Loucy (cell line): ENCODE data around the gene ZNF595.
"Not testable (repeated sequence)": the region's sequence is repeated elsewhere in the genome, so short reads cannot be mapped to it uniquely, and the experiment has no call there.

Experiments
- H2AFZ ChIP-seq: fragments of 200-600 bp; sonication (generic); 2 replicates; pipeline ENCODE4 v1.6.0; 2016; ENCODE audit warnings: antibody characterized with exemption, mild to moderate bottlenecking, low read length, moderate library complexity
- H3F3A ChIP-seq: fragments of 200-600 bp; 2 replicates; pipeline ENCODE4 v1.6.0; 2016; ENCODE audit warnings: antibody characterized with exemption, low read depth, mild to moderate bottlenecking
- H3K27me3 ChIP-seq: fragments of 200-600 bp; sonication (generic); 2 replicates; pipeline ENCODE4 v1.6.1; 2014; ENCODE audit warnings: low read length, mild to moderate bottlenecking; ENCODE audit not compliant: insufficient read depth, poor library complexity, severe bottlenecking
- H3K36me3 ChIP-seq: fragments of 200-600 bp; sonication (generic); 2 replicates; pipeline ENCODE4 v1.6.1; 2016; ENCODE audit warnings: low read length; ENCODE audit not compliant: insufficient read depth
- H3K4me1 ChIP-seq: fragments of 200-600 bp; sonication (generic); 2 replicates; pipeline ENCODE4 v1.5.1; 2014; ENCODE audit warnings: low read length, mild to moderate bottlenecking; ENCODE audit not compliant: insufficient read depth, poor library complexity, severe bottlenecking
- H3K4me2 ChIP-seq: fragments of 200-600 bp; sonication (generic); 2 replicates; pipeline ENCODE4 v1.6.0; 2014; ENCODE audit warnings: antibody characterized with exemption, low read length, low read depth, mild to moderate bottlenecking; ENCODE audit not compliant: poor library complexity, severe bottlenecking
- H3K4me3 ChIP-seq: fragments of 200-600 bp; sonication (generic); 2 replicates; pipeline ENCODE4 v1.5.1; 2014; ENCODE audit warnings: low read length, mild to moderate bottlenecking, mixed read lengths; ENCODE audit not compliant: poor library complexity, severe bottlenecking
- H3K79me2 ChIP-seq: fragments of 200-600 bp; sonication (generic); 2 replicates; pipeline ENCODE4 v1.6.1; 2014; ENCODE audit warnings: low read length; ENCODE audit not compliant: insufficient read depth
- H3K9ac ChIP-seq: fragments of 200-600 bp; sonication (generic); 2 replicates; pipeline ENCODE4 v1.6.0; 2014; ENCODE audit warnings: mild to moderate bottlenecking, low read depth, low read length, moderate library complexity; ENCODE audit not compliant: poor library complexity, severe bottlenecking
- H3K9me2 ChIP-seq: fragments of 200-600 bp; sonication (generic); replicated peaks from 2 replicates; pipeline ENCODE4 v1.6.1; 2016; ENCODE audit warnings: low read depth, low read length, mixed read lengths
- H3K9me3 ChIP-seq: fragments of 200-600 bp; sonication (generic); 2 replicates; pipeline ENCODE4 v1.6.1; 2014; ENCODE audit warnings: mild to moderate bottlenecking, antibody characterized with exemption, low read length, low read depth; ENCODE audit not compliant: insufficient read depth
- H4K20me1 ChIP-seq: fragments of 200-600 bp; sonication (generic); 2 replicates; pipeline ENCODE4 v1.6.0; 2014; ENCODE audit warnings: antibody characterized with exemption, low read length, mild to moderate bottlenecking; ENCODE audit not compliant: insufficient read depth, poor library complexity, severe bottlenecking

Gene ZNF595

DNA sequence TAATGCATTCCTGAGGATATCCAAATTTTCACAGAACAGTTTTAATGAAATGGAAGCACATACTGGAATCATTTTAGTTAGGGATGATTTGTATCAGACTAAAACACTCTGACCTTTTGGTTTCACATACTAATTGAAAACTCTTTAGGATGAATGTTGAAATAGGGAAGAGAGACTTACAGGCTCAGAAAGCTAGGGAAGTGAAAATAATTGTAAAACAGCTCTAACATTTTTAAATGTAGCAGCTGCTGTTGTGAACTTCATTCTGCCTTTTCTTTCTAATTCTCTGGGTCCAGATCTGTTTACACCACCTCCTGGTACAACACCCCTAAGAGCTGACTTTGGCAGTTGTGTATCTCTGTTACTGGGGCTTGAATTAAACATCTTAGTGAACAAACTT, 9.7 kb upstream of the ZNF595 start:
- not testable (repeated sequence) for H3K27me3 ChIP-seq, H2AFZ ChIP-seq, H3K36me3 ChIP-seq, H3K9ac ChIP-seq, H4K20me1 ChIP-seq, H3K9me2 ChIP-seq, H3K4me1 ChIP-seq, H3K9me3 ChIP-seq, H3K4me2 ChIP-seq, H3F3A ChIP-seq, H3K4me3 ChIP-seq
- peaks cover 16% of the 10 kb centered on the region for H3K79me2 ChIP-seq

DNA sequence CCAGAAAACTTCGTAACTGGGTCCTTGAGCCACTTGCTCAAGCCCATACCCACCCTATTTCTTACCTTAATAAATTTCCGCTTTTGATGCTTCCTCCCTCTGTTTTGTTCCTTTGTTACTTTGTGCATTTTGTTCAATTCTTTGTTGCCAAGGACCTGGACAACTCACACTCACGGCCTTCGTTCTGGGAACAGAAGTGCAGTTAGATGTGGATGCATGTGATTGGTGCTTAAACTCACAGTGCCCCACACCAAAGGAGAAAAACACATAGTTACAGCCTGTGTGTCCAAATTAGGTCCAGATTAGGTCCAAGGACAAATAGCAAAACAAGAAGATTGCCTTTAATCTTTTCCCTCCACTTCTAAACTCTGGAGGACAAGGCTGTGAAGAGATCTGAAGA, 1.9 kb upstream of the ZNF595 start:
- H3K4me3 ChIP-seq: peak overlapping the region; percentile 71
- not testable (repeated sequence) for H3K9me2 ChIP-seq, H3K9me3 ChIP-seq, H3F3A ChIP-seq, H2AFZ ChIP-seq, H3K36me3 ChIP-seq, H3K27me3 ChIP-seq, H4K20me1 ChIP-seq
- H3K9ac ChIP-seq: peak overlapping the region; percentile 97
- peaks cover 19% of the 10 kb centered on the region for H3K79me2 ChIP-seq
- peaks cover 22% of the 10 kb centered on the region for H3K4me1 ChIP-seq
- peak overlapping the region; percentile 92 for H3K4me2 ChIP-seq

DNA sequence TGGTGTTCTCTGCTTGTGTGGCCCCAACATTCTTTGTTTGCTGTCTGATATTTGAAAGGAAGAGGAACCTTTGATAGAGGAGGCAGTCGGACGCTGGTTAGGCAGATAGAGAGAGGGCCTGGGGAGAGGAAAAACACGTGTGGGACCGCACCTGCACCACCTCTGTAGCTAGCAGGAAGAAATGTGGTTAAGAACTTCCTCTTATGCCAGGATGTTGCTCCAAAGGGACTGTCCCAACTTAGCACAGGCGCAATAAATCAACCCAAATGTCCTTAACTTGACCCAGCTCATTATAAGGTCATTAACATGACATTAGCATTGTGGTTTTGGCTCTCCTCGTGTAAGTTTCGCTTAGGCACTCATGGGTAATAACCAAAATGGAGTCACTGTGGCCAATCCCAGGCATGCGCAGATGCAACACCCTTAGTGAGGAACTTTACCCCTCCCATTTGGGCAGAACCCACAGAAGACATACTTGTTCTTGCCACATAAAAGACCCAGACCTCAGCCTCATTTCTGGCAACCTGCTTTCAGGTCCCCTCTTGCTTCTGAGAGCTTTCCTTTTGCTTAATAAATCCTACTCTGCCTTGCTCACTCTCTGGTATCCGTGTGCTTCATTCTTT, 1.4 kb upstream of the ZNF595 start:
- H3F3A ChIP-seq, H3K36me3 ChIP-seq, H4K20me1 ChIP-seq, H2AFZ ChIP-seq, H3K9me3 ChIP-seq, H3K27me3 ChIP-seq, H3K9me2 ChIP-seq: not testable (repeated sequence)
- Histone ChIP-seq H3K9ac (peak overlapping the region; percentile 97), H3K4me3 (peak overlapping the region; percentile 71), H3K4me1 (peaks cover 22% of the 10 kb centered on the region), H3K4me2 (peak overlapping the region; percentile 92), H3K79me2 (peaks cover 17% of the 10 kb centered on the region)

DNA sequence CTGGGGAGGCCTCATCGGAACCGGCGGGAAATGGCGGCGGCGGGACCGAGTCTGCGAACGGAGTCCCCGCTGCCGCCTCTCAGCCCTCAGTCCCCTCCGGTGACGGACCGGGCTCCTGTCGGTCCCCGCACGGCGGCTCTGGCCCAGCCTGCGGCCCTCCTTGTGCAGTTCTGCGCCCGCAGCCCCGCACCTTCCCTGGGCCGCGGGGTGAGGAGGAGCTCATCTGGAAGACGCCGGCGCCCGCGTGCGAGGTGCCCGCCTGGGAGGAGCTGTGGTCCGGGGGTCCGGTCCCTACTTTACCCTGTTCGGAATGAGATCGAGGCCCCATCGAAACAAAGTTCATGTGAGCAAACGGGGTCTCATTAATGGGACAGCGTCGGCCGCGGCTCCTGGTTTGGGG, 400 bp downstream of the ZNF595 start:
- H2AFZ ChIP-seq, H3K36me3 ChIP-seq, H3F3A ChIP-seq, H3K4me2 ChIP-seq, H3K27me3 ChIP-seq, H3K9me3 ChIP-seq, H3K4me3 ChIP-seq, H4K20me1 ChIP-seq, H3K9ac ChIP-seq, H3K9me2 ChIP-seq, H3K79me2 ChIP-seq: not testable (repeated sequence)
- H3K4me1 ChIP-seq: peaks cover 25% of the 10 kb centered on the region

DNA sequence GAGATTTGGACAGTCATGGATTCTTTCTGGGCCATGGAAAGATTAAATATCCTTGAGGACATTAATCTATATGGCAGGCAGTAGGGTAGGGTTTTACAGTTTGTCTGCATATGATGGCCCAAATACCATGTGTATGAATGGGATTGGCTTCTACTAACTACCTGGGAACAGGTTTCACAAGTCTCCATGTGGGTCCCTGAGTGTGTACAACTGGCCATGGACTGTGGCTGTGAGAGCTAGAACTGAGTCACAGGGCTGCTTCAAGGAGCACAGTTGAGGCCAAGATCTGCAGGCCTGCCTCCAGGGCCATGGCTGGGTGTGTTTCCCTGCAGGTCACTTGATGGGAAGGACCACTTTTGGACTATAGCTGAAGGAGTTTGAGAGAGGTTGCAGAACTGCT, 11.6 kb downstream of the ZNF595 start:
- H3K36me3 ChIP-seq, H3K4me1 ChIP-seq, H3K4me2 ChIP-seq, H2AFZ ChIP-seq, H4K20me1 ChIP-seq, H3F3A ChIP-seq, H3K27me3 ChIP-seq, H3K9me2 ChIP-seq, H3K9ac ChIP-seq, H3K79me2 ChIP-seq, H3K4me3 ChIP-seq: not testable (repeated sequence)
- peaks cover 12% of the 10 kb centered on the region for H3K9me3 ChIP-seq
